Measurements from ENCODE around the gene OSBP2. TPM values are rescaled to one million over a fixed set of nuclear protein-coding genes. Genes with fewer than 3 reads are reported as not detected.

Gene OSBP2
- total RNA-seq, 3 donors from 2014 or later, result 0.96 to 4.6 (median 4.4) TPM

GRCh38 chr22:30664798-30665197 is 29.9 kb upstream of the OSBP2 start:
- DNase-seq (ENCODE audit: low spot score in 2 of 2), result no peak
- H3K4me3 ChIP-seq, result no peak overlapping the region
- no peaks in the 10 kb centered on the region for H3K36me3 ChIP-seq
- no peaks in the 10 kb centered on the region for H3K4me1 ChIP-seq
- intact Hi-C loops (cut with DNase I; ENCODE audit: low total_unique reads), result no loop called here
- H3K9me3 ChIP-seq, result no peaks in the 10 kb centered on the region
- H3K27ac ChIP-seq, result no peak overlapping the region
- TF ChIP-seq CTCF (IDR thresholded peaks at IDR 0.05) (no peak), POLR2AphosphoS5 (IDR thresholded peaks at IDR 0.05) (no peak), POLR2A (IDR thresholded peaks at IDR 0.05) (no peak)
- H3K27me3 ChIP-seq, result no peaks in the 10 kb centered on the region

- H3K36me3 ChIP-seq, result no peaks in the 10 kb centered on the region
- H3K4me3 ChIP-seq, result no peak overlapping the region
- DNase-seq (ENCODE audit: low spot score in 2 of 2), result no peak
- no peaks in the 10 kb centered on the region for H3K27me3 ChIP-seq
- no peak overlapping the region for H3K27ac ChIP-seq
- TF ChIP-seq POLR2A (IDR thresholded peaks at IDR 0.05) (no peak), POLR2AphosphoS5 (IDR thresholded peaks at IDR 0.05) (no peak), CTCF (IDR thresholded peaks at IDR 0.05) (no peak)
- no peaks in the 10 kb centered on the region for H3K4me1 ChIP-seq
- no peaks in the 10 kb centered on the region for H3K9me3 ChIP-seq
- intact Hi-C loops (cut with DNase I; ENCODE audit: low total_unique reads), result no loop called here
Observed at GRCh38 chr22:30665266-30665665, 29.4 kb upstream of the OSBP2 start.

- no peak for DNase-seq (ENCODE audit: low spot score in 2 of 2)
- no peak overlapping the region for H3K4me3 ChIP-seq
- no peaks in the 10 kb centered on the region for H3K4me1 ChIP-seq
- H3K9me3 ChIP-seq, result no peaks in the 10 kb centered on the region
- H3K27ac ChIP-seq, result no peak overlapping the region
- intact Hi-C loops (cut with DNase I; ENCODE audit: low total_unique reads), result no loop called here
- no peaks in the 10 kb centered on the region for H3K36me3 ChIP-seq
- TF ChIP-seq CTCF (IDR thresholded peaks at IDR 0.05) (no peak), POLR2A (IDR thresholded peaks at IDR 0.05) (no peak), POLR2AphosphoS5 (IDR thresholded peaks at IDR 0.05) (no peak)
- no peaks in the 10 kb centered on the region for H3K27me3 ChIP-seq
Observed at GRCh38 chr22:30665786-30666185, 28.9 kb upstream of the OSBP2 start.

GRCh38 chr22:30667107-30667493 is 27.6 kb upstream of the OSBP2 start:
- Histone ChIP-seq H3K4me3 (peak overlapping the region; percentile 78 to 95 (median 84)), H3K27ac (peak overlapping the region in 1 of 2 donors; percentile 79), H3K27me3 (no peaks in the 10 kb centered on the region), H3K9me3 (no peaks in the 10 kb centered on the region), H3K4me1 (no peaks in the 10 kb centered on the region), H3K36me3 (no peaks in the 10 kb centered on the region)
- intact Hi-C loops (cut with DNase I; ENCODE audit: low total_unique reads), result no loop called here
- no peak for TF ChIP-seq POLR2AphosphoS5 (IDR thresholded peaks at IDR 0.05)
- TF ChIP-seq POLR2A (IDR thresholded peaks at IDR 0.05), result no peak
- TF ChIP-seq CTCF (IDR thresholded peaks at IDR 0.05), result no peak
- DNase-seq (ENCODE audit: low spot score in 2 of 2), result no peak

GRCh38 chr22:30667494-30668385 is 26.9 kb upstream of the OSBP2 start, which contains the start of gene DUSP18:
Gene DUSP18, minus strand, starts transcription at chr22:30667875. Its CDS starts 3,872 bp downstream, at chr22:30664003.
- DNase-seq (ENCODE audit: low spot score in 2 of 2), result peak; percentile 89 to 95
- TF ChIP-seq CTCF (IDR thresholded peaks at IDR 0.05) (peak in 1 of 3 donors; percentile 12), POLR2AphosphoS5 (IDR thresholded peaks at IDR 0.05) (peak in 2 of 3 donors; percentile 36 to 67), POLR2A (IDR thresholded peaks at IDR 0.05) (no peak)
- peak within 1 kb of the TSS; percentile 78 to 95 (median 84) for H3K4me3 ChIP-seq
- no peaks in the 10 kb centered on the region for H3K4me1 ChIP-seq
- H3K27ac ChIP-seq, result peak within 1 kb of the TSS; percentile 79 to 88
- intact Hi-C loops (cut with DNase I; ENCODE audit: low total_unique reads), result no loop called here
- H3K9me3 ChIP-seq, result no peaks in the 10 kb centered on the region
- H3K36me3 ChIP-seq, result no peaks in the 10 kb centered on the region
- H3K27me3 ChIP-seq, result no peaks in the 10 kb centered on the region

Measured in breast epithelium (tissue), 4 donors.